HuH-7.5 (cell line): ENCODE measurements around the gene COL15A1.

Source experiments
- DNase-seq: peaks from one replicate; pipeline ENCODE4 v3.0.0; 2011; ENCODE audit warnings: low spot score

The COL15A1 gene

DNA sequence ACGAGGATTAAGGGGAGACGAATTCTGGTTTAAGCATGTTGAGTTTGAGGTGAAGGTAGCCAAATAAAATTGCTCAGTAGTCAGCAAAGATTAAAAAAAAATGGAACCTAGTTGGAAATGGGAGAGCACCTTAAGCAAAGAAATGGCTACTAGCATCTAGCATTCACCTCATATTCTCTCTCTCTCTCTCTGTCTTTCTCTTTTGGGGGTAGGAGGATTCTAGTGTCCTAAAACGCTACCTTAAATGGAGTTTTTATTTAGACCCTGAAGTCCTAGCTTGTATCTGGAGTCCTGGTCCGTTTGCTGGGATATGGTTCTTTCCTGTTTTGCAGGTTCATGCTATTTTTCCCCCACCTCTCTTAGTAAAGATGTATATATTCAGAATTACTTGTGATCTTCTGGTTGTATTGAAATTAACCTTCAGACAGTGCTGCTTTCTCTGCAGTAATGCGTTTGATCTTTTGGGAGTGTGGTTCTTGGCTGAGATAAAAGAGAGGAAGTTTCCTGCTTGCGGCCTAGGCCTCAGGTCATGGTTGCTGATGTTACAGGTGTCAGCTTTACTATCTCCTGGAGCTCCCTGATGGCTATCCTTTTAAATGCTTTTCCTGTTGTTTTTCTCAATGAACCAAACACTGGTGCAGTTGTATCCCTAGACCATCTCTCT is 169.2 kb downstream of the COL15A1 start:
- no peak for DNase-seq

DNA sequence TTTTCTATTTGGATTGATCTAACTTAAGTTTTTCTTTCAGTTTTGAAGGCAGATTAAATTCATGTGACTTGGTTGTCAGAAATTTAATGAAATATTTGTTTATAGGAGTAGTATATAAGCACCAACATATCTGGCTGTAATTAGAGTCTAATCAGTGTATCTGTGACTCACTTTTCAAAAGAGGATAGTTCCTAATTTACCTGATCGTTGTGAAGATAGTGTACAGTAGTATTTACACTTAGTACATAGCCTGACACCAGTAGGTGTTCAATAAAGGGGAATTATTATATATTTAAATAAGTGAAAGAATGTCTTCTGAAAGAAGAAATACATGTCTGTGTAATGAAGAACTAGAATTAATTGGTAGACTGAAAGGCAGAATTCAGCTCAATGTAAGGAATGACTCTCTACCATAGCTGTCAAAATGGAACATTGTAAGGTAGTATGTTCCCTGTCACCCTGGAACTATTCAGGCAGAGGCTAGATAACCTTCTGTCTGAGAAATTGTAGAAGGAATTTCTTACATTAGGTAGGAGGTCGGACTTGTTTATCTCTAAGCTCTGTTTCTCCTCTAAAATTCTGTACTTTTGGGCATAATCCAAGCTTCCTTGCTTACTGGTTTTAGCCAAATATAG is 169.8 kb downstream of the COL15A1 start:
- DNase-seq: no peak

DNA sequence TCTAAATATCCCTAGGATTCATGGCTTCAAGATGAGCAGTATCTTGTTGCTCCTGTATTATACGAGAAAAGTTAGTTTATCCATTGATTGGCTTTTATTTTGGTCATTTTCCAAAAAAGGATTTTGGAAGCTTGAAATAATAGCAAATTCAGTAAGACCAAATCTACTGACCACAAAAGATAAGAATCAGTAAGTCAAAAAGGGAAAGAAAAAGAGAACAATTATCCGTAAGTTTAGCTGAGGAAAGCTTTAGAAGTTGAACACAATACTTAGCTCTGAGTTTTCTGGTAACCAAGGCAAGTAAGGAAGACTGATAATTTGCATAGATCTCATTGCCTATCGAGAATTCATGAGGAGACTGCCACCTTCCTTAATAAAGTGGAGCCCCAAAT is 170.3 kb downstream of the COL15A1 start:
- DNase-seq: no peak

DNA sequence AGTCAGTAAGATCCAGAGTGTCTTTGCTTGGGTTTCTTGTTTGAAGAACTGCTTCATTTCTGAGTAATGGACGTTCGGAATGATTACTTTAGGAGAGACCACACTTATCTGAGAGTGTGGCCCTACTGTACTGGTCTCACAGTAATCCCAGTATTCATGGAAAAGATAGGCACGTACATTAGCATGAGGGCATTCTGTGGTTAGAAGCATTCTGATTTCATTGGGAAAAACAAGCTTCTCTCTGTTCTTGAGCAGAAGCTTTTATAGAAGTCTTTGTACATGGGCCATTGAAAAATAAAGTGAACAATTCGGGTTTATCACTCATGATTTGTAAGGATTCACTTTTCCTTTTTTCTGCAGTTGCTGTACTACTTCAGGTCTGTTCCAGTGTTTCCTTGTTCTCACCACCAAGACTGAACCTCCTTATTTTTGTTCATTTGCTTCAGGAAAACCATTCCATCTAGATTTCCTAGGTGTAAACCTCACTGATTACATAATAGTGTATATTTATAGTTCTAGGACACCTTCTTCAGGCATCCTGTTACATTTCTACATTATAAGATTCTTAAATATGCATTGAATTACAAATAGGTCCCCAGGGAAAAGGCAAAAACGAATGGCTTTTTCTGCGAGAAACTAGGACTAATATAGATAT is 171.3 kb downstream of the COL15A1 start:
- no peak for DNase-seq

DNA sequence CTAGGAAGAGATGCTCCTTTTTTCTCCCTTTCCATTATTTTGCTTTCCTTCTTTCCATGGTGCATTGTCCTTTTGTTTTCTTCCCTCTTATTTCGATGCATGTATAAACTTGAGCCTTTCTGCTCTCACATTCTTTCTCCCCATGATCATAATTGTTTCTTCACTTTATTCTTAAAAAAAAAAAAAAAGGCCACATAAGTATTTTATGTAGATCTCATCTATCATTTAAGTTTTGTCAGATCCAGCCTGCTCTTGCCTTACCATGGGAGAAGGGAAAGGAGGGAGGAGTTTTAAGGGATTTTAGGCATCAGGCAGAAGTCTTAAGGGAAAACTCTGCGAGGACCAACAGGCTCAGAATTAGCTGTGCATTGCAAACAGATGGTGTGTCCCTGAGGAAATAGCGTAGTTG is 172.3 kb downstream of the COL15A1 start:
- no peak for DNase-seq

DNA sequence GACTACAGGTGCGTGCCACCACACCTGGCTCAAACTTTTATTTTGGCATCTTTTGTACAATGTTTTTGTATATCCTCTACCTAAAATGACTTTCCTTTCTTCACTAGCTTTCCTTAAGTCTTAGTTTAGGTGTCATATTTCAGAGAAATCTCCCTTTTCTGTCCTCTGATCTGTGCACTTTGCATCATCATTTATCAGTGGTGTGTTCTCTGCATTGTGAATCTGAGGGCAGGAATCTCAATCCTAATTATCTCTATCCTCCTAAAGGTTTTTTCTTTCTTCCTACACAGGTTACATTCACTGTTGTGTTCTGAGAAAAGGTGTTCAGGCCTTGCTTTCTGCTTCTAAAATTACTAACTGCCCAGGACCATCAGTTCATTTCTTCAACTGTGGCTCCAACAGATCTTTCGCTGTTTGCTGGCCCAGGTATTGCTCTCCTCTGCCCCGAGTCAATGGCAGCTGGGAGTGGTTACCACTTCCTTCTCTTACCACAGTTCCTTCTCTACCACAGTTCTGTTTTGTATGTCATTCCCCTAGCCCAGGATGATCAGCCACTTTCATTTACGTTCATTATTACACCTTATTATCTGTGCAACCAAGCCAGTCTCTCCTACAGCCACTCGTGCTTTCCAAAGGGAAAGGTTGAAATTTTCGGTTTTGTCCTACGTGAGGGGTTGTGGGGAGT is 175.2 kb downstream of the COL15A1 start:
- no peak for DNase-seq

DNA sequence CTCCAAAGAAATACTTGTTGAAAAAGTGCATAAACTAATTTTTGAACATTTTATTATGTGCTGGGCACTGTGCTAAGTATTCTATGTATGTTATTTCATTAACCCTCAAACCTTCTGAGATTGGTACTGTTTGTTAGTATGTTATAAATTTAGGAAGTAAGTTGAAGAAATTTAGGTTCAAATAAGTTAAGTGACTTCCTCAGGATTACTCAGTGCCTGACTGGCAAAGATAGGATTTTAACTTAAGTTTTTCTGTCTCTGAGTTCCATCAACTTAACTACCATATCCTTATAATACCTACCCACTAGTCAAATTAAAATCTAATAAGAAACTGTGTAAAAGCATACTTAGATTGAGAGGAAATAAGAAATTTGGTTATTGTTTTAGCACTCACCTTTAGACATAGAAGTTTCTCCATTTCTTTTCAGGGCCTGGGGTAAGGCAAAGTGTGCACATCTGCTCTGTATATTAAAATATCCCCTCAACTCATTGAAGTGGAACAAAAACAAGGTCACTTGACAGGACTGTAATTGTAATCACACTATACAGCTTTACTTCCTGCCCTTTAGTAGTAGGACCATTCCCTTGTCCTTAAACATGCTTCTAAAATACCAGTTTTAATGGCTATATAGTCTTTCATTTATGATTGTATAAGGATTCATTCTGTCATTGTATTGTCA is 176.4 kb downstream of the COL15A1 start:
- no peak for DNase-seq
